ENCODE measurements around the gene PODNL1. TPM values are rescaled to one million over a fixed set of nuclear protein-coding genes. Genes with fewer than 3 reads are reported as not detected.

The PODNL1 gene
- total and polyA plus RNA-seq, 2 experiments from 2014 or later = 0.24 TPM; not detected in 1

DNA sequence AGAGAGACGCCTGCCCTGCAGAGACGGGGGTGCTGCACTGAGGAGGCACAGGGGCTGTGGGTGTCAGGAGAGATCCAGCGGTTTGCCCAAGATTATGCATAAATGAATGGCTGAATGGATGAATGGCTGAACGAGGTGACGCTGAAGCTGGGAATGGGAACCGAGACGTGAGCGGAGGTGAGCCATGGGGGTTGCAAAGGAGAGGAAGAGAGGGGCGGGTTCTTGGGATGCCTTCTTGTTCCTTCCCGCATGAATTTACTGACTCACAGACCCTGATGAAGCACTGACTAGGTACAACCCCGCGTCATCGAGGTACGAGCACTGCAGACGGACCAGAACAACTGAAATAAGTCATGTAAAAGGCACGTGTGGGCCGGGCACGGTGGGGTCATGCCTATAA lies 30.8 kb upstream of the PODNL1 start (continued):
- TF ChIP-seq ZNF462 (CRISPR knock-in tag; IDR thresholded peaks at IDR 0.05) (no peak), JUNB (IDR thresholded peaks at IDR 0.05; ENCODE audit: unreplicated experiment) (no peak), ZNF331 (CRISPR knock-in tag; IDR thresholded peaks at IDR 0.05; ENCODE audit: low read depth) (no peak), ZNF114 (CRISPR knock-in tag; IDR thresholded peaks at IDR 0.05) (no peak), STAT1 (IDR thresholded peaks at IDR 0.05; ENCODE audit: unreplicated experiment) (no peak), CTCF (conservative IDR thresholded peaks at IDR 0.05; ENCODE audit: low read depth in 2 of 2) (no peak), EZH2phosphoT487 (IDR thresholded peaks at IDR 0.05; ENCODE audit: unreplicated experiment) (no peak), EZH2 (IDR thresholded peaks at IDR 0.05; ENCODE audit: low read depth, unreplicated experiment) (no peak), NANOG (IDR thresholded peaks at IDR 0.05; ENCODE audit: borderline replicate concordance) (no peak)
- TF ChIP-seq, protein P1, sequence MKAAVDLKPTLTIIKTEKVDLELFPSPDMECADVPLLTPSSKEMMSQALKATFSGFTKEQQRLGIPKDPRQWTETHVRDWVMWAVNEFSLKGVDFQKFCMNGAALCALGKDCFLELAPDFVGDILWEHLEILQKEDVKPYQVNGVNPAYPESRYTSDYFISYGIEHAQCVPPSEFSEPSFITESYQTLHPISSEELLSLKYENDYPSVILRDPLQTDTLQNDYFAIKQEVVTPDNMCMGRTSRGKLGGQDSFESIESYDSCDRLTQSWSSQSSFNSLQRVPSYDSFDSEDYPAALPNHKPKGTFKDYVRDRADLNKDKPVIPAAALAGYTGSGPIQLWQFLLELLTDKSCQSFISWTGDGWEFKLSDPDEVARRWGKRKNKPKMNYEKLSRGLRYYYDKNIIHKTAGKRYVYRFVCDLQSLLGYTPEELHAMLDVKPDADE (IDR thresholded peaks at IDR 0.05) = no peak
